GM19372 (cell line): ENCODE data around the gene TTC34.

ENCODE experiments used
- ATAC-seq: cut with Tn5 transposase; IDR thresholded peaks from one replicate; pipeline ENCODE4 v1.9.1; 2021; ENCODE audit warnings: mild to moderate bottlenecking, low read depth, moderate library complexity; ENCODE audit not compliant: unreplicated experiment

TTC34 gene

GRCh38 chr1:2812939-2813653 is 11.6 kb upstream of the TTC34 start:
- ATAC-seq = no peak

- ATAC-seq = no peak
Observed at GRCh38 chr1:2812136-2812535, 10.6 kb upstream of the TTC34 start.

GRCh38 chr1:2811533-2811918 is 10.0 kb upstream of the TTC34 start:
- no peak for ATAC-seq

GRCh38 chr1:2810899-2811532 is 9.5 kb upstream of the TTC34 start:
- ATAC-seq = no peak

- ATAC-seq = no peak
Observed at GRCh38 chr1:2810281-2810680, 8.8 kb upstream of the TTC34 start.

- ATAC-seq = no peak
Observed at GRCh38 chr1:2809656-2810055, 8.2 kb upstream of the TTC34 start.

- ATAC-seq = no peak
Observed at GRCh38 chr1:2808831-2809605, 7.5 kb upstream of the TTC34 start.

GRCh38 chr1:2808386-2808705 is 6.9 kb upstream of the TTC34 start:
- no peak for ATAC-seq

- ATAC-seq = no peak
Observed at GRCh38 chr1:2807678-2808385, 6.3 kb upstream of the TTC34 start.

GRCh38 chr1:2807036-2807435 is 5.5 kb upstream of the TTC34 start:
- ATAC-seq = no peak

- no peak for ATAC-seq
Observed at GRCh38 chr1:2806591-2806990, 5.1 kb upstream of the TTC34 start.

GRCh38 chr1:2805801-2806430 is 4.4 kb upstream of the TTC34 start:
- no peak for ATAC-seq

- no peak for ATAC-seq
Observed at GRCh38 chr1:2804628-2805351, 3.3 kb upstream of the TTC34 start.

GRCh38 chr1:2803931-2804627 is 2.6 kb upstream of the TTC34 start:
- no peak for ATAC-seq

- ATAC-seq = no peak
Observed at GRCh38 chr1:2803086-2803930, 1.8 kb upstream of the TTC34 start.

- ATAC-seq = no peak
Observed at GRCh38 chr1:2802421-2802961, 998 bp upstream of the TTC34 start.

- no peak for ATAC-seq
Observed at GRCh38 chr1:2801046-2801445, 447 bp downstream of the TTC34 start.

GRCh38 chr1:2800664-2801045 is 838 bp downstream of the TTC34 start:
- no peak for ATAC-seq
